ENCODE data around the gene SLC22A8. TPM values are rescaled to one million over a fixed set of nuclear protein-coding genes. Genes with fewer than 3 reads are reported as not detected.

Gene SLC22A8
- total and polyA plus RNA-seq, 2 experiments from 2014 or later, result not detected

GRCh38 chr11:62999156-62999555 is 16.5 kb downstream of the SLC22A8 start:
- in situ Hi-C loops (cut with MboI), result loop anchor here (10.0 kb wide), 1 partner anchor 56 kb away; no protein-coding TSS in a partner anchor
- Histone ChIP-seq H3K27ac (no peak overlapping the region), H3K79me2 (ENCODE audit: insufficient read depth) (no peaks in the 10 kb centered on the region), H3F3A (ENCODE audit: insufficient read depth) (no peaks in the 10 kb centered on the region), H3K36me3 (ENCODE audit: low read depth) (no peaks in the 10 kb centered on the region), H3K9ac (no peak overlapping the region), H2AFZ (no peak overlapping the region), H3K4me2 (ENCODE audit: unreplicated experiment) (no peak overlapping the region), H4K20me1 (ENCODE audit: insufficient read depth) (no peaks in the 10 kb centered on the region), H3K4me3 (no peak overlapping the region), H3K27me3 (replicated peaks; ENCODE audit: insufficient read depth) (peaks cover 6% of the 10 kb centered on the region; the same call in 1 of the 2 replicates), H3K4me1 (ENCODE audit: insufficient read depth) (no peaks in the 10 kb centered on the region), H3K9me3 (ENCODE audit: low read depth) (no peaks in the 10 kb centered on the region), H3K9me2 (ENCODE audit: insufficient read depth) (no peaks in the 10 kb centered on the region)
- no peak for DNase-seq
- WGBS, 2 experiments (ENCODE audit: low coverage in 1 of 2, low lambda C conversion rate in 2 of 2, missing lambda C conversion rate in 2 of 2), result 66 to 72% methylated on average over 5 of the region's 5 CpGs
- no peak for TF ChIP-seq EZH2phosphoT487 (IDR thresholded peaks at IDR 0.05; ENCODE audit: insufficient read depth, low read depth)
- no peak for TF ChIP-seq EZH2 (IDR thresholded peaks at IDR 0.05; ENCODE audit: insufficient read depth, poor library complexity, severe bottlenecking)

GRCh38 chr11:62996271-62996670 is 19.4 kb downstream of the SLC22A8 start:
- no peaks in the 10 kb centered on the region for H3F3A ChIP-seq (ENCODE audit: insufficient read depth)
- H3K36me3 ChIP-seq (ENCODE audit: low read depth), result no peaks in the 10 kb centered on the region
- H3K4me3 ChIP-seq, result no peak overlapping the region
- 0 out of 2 replicates have a peak, but pooled peaks cover 3% of the 10 kb centered on the region for H3K27me3 ChIP-seq (replicated peaks; ENCODE audit: insufficient read depth)
- TF ChIP-seq EZH2phosphoT487 (IDR thresholded peaks at IDR 0.05; ENCODE audit: insufficient read depth, low read depth) (no peak), EZH2 (IDR thresholded peaks at IDR 0.05; ENCODE audit: insufficient read depth, poor library complexity, severe bottlenecking) (no peak)
- no peaks in the 10 kb centered on the region for H3K79me2 ChIP-seq (ENCODE audit: insufficient read depth)
- no peak overlapping the region for H3K27ac ChIP-seq
- H3K4me1 ChIP-seq (ENCODE audit: insufficient read depth), result no peaks in the 10 kb centered on the region
- in situ Hi-C loops (cut with MboI), result loop anchor here (10.0 kb wide), 1 partner anchor 59 kb away; no protein-coding TSS in a partner anchor
- no peaks in the 10 kb centered on the region for H3K9me2 ChIP-seq (ENCODE audit: insufficient read depth)
- H3K4me2 ChIP-seq (ENCODE audit: unreplicated experiment), result no peak overlapping the region
- H2AFZ ChIP-seq, result no peak overlapping the region
- no peak overlapping the region for H3K9ac ChIP-seq
- H4K20me1 ChIP-seq (ENCODE audit: insufficient read depth), result no peaks in the 10 kb centered on the region
- WGBS, 2 experiments (ENCODE audit: low coverage in 1 of 2, low lambda C conversion rate in 2 of 2, missing lambda C conversion rate in 2 of 2), result 8% methylated on average over 1 of the region's 1 CpG
- H3K9me3 ChIP-seq (ENCODE audit: low read depth), result no peaks in the 10 kb centered on the region
- no peak for DNase-seq

GRCh38 chr11:62994775-62995174 is 20.9 kb downstream of the SLC22A8 start:
- Histone ChIP-seq H3K27ac (no peak overlapping the region), H3K9me2 (ENCODE audit: insufficient read depth) (no peaks in the 10 kb centered on the region), H3K4me3 (no peak overlapping the region), H3K9me3 (ENCODE audit: low read depth) (no peaks in the 10 kb centered on the region), H3K4me1 (ENCODE audit: insufficient read depth) (no peaks in the 10 kb centered on the region), H4K20me1 (ENCODE audit: insufficient read depth) (no peaks in the 10 kb centered on the region), H3K79me2 (ENCODE audit: insufficient read depth) (no peaks in the 10 kb centered on the region), H2AFZ (no peak overlapping the region), H3K4me2 (ENCODE audit: unreplicated experiment) (no peak overlapping the region), H3K9ac (no peak overlapping the region), H3K36me3 (ENCODE audit: low read depth) (no peaks in the 10 kb centered on the region), H3F3A (ENCODE audit: insufficient read depth) (no peaks in the 10 kb centered on the region), H3K27me3 (replicated peaks; ENCODE audit: insufficient read depth) (0 out of 2 replicates have a peak, but pooled peaks cover 3% of the 10 kb centered on the region)
- WGBS, 2 experiments (ENCODE audit: low coverage in 1 of 2, low lambda C conversion rate in 2 of 2, missing lambda C conversion rate in 2 of 2), result 13 to 21% methylated on average over 4 of the region's 4 CpGs
- TF ChIP-seq EZH2 (IDR thresholded peaks at IDR 0.05; ENCODE audit: insufficient read depth, poor library complexity, severe bottlenecking) (no peak), EZH2phosphoT487 (IDR thresholded peaks at IDR 0.05; ENCODE audit: insufficient read depth, low read depth) (no peak)
- no peak for DNase-seq
- in situ Hi-C loops (cut with MboI), result loop anchor here (10.0 kb wide), 1 partner anchor 60 kb away; no protein-coding TSS in a partner anchor

GRCh38 chr11:62988276-62988675 is 27.4 kb downstream of the SLC22A8 start:
- H3K36me3 ChIP-seq (ENCODE audit: low read depth), result no peaks in the 10 kb centered on the region
- no peak overlapping the region for H3K4me2 ChIP-seq (ENCODE audit: unreplicated experiment)
- DNase-seq, result no peak
- TF ChIP-seq EZH2phosphoT487 (IDR thresholded peaks at IDR 0.05; ENCODE audit: insufficient read depth, low read depth) (no peak), EZH2 (IDR thresholded peaks at IDR 0.05; ENCODE audit: insufficient read depth, poor library complexity, severe bottlenecking) (no peak)
- no peak overlapping the region for H2AFZ ChIP-seq
- H3K27me3 ChIP-seq (replicated peaks; ENCODE audit: insufficient read depth), result 0 out of 2 replicates have a peak, but pooled peaks cover 10% of the 10 kb centered on the region
- in situ Hi-C loops (cut with MboI), result no loop called here
- H3K9me2 ChIP-seq (ENCODE audit: insufficient read depth), result no peaks in the 10 kb centered on the region
- H3K27ac ChIP-seq, result no peak overlapping the region
- no peak overlapping the region for H3K4me3 ChIP-seq
- no peaks in the 10 kb centered on the region for H3K4me1 ChIP-seq (ENCODE audit: insufficient read depth)
- no peak overlapping the region for H3K9ac ChIP-seq
- no peaks in the 10 kb centered on the region for H4K20me1 ChIP-seq (ENCODE audit: insufficient read depth)
- H3K9me3 ChIP-seq (ENCODE audit: low read depth), result no peaks in the 10 kb centered on the region
- H3K79me2 ChIP-seq (ENCODE audit: insufficient read depth), result no peaks in the 10 kb centered on the region
- WGBS, 2 experiments (ENCODE audit: low coverage in 1 of 2, low lambda C conversion rate in 2 of 2, missing lambda C conversion rate in 2 of 2), result 13 to 14% methylated on average over 5 of the region's 5 CpGs
- H3F3A ChIP-seq (ENCODE audit: insufficient read depth), result no peaks in the 10 kb centered on the region

Data from GM23248 (cell line).